Brain microvascular endothelial cell (primary cell): ENCODE data around the gene ZBTB34.

Experiments
- DNase-seq: peaks from one replicate; pipeline ENCODE4 v3.0.0-alpha.2; 2020
- H3K27ac ChIP-seq: fragments of 250-450 bp; sonication (Bioruptor Pico); 2 replicates; pipeline ENCODE4 v1.5.1; 2020; ENCODE audit warnings: mild to moderate bottlenecking, moderate library complexity
- H3K27me3 ChIP-seq: fragments of 250-450 bp; sonication (Bioruptor Pico); replicated peaks from 2 replicates; pipeline ENCODE4 v1.5.1; 2020; ENCODE audit warnings: mild to moderate bottlenecking
- H3K36me3 ChIP-seq: fragments of 250-450 bp; sonication (Bioruptor Pico); replicated peaks from 2 replicates; pipeline ENCODE4 v1.5.1; 2020; ENCODE audit warnings: mild to moderate bottlenecking
- H3K4me3 ChIP-seq: 2 replicates; pipeline ENCODE4 v1.5.1; 2011; ENCODE audit warnings: low read depth, mild to moderate bottlenecking, control low read depth, low read length, moderate library complexity
- CTCF ChIP-seq: IDR thresholded peaks from 2 replicates; pipeline ENCODE4 v1.5.1; 2011; ENCODE audit warnings: low read depth, mild to moderate bottlenecking, moderate library complexity, low read length, control low read depth, inconsistent platforms; ENCODE audit errors: missing control alignments
- in situ Hi-C: cut with HindIII; loops from 2 replicates; pipeline ENCODE4 v1.10.0; 2017; ENCODE audit warnings: low sequenced_read_pairs, low pct_ligation_motif_present

Gene ZBTB34

GRCh38 chr9:126915281-126915816 lies 54.9 kb downstream of the ZBTB34 start:
- no peak for TF ChIP-seq CTCF
- no peak overlapping the region for H3K27ac ChIP-seq
- in situ Hi-C loops = no loop called here
- no peak for DNase-seq
- no peaks in the 10 kb centered on the region for H3K36me3 ChIP-seq
- no peaks in the 10 kb centered on the region for H3K27me3 ChIP-seq
- H3K4me3 ChIP-seq = no peak overlapping the region

DNA sequence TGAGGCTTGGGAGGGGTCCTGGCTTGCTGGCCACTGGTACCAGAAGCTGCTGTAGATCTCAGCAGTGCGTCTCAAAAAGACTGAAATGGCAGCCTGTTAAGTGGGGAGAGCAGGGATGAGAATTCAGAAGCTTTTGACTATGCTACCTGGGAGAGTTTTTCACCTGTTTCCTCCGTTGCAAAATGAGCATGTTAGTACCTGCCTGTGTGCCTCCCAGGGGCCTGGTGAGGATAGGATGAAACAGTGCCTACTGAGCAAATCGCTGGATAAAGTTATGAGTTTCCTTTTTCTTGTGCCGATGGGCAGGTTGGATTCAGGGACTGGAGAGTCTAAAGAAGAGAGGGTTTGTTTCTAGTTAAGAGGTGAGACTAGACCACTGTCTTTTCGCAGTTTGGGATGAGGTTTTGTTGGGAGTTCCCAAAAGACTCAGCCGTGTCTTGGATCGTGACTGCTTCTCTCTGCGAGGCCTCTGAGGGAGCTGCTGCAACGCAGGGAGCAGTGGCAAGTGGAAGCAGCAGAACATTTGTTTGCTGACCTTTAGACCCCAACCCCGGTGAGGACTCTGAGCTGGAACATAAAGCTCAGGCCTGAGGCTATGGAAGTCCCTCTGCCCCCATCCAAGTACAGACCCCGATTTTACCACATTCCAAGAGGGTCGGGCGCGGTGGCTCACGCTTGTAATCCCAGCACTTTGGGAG lies 55.6 kb downstream of the ZBTB34 start:
- DNase-seq = no peak
- Histone ChIP-seq H3K36me3 (no peaks in the 10 kb centered on the region), H3K27me3 (no peaks in the 10 kb centered on the region), H3K27ac (no peak overlapping the region), H3K4me3 (no peak overlapping the region)
- no peak for TF ChIP-seq CTCF
- in situ Hi-C loops = no loop called here

- no peaks in the 10 kb centered on the region for H3K27me3 ChIP-seq
- TF ChIP-seq CTCF = peak; percentile 31
- H3K4me3 ChIP-seq = no peak overlapping the region
- no peaks in the 10 kb centered on the region for H3K36me3 ChIP-seq
- in situ Hi-C loops = no loop called here
- no peak overlapping the region for H3K27ac ChIP-seq
- no peak for DNase-seq
These were observed 56.5 kb downstream of the ZBTB34 start for GRCh38 chr9:126916909-126917308.

DNA sequence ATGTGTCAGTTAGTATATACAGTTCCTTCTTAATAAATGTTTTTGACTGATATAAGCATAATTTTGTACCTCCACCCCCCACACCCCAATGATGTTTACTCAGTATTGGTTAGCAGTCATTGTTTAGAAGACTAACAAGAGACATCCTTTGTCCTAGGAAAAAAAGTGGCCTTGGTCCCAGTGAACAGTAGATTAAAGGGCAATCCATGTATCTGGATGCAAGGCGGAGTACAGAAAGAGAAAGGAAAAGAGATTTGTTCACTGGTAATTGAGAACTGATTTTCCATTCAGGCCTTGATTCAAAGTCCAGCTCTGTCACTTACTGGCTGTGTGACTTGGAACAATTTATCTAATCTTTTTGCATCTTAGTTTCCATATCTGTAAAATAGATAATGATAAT lies 58.8 kb downstream of the ZBTB34 start:
- Histone ChIP-seq H3K27ac (no peak overlapping the region), H3K36me3 (no peaks in the 10 kb centered on the region), H3K4me3 (no peak overlapping the region), H3K27me3 (peaks cover 2% of the 10 kb centered on the region)
- in situ Hi-C loops = no loop called here
- TF ChIP-seq CTCF = no peak
- DNase-seq = no peak

- peaks cover 5% of the 10 kb centered on the region for H3K27me3 ChIP-seq
- no peaks in the 10 kb centered on the region for H3K36me3 ChIP-seq
- H3K4me3 ChIP-seq = no peak overlapping the region
- DNase-seq = no peak
- TF ChIP-seq CTCF = no peak
- in situ Hi-C loops = no loop called here
- no peak overlapping the region for H3K27ac ChIP-seq
These were observed 65.4 kb downstream of the ZBTB34 start for GRCh38 chr9:126925876-126926275.

DNA sequence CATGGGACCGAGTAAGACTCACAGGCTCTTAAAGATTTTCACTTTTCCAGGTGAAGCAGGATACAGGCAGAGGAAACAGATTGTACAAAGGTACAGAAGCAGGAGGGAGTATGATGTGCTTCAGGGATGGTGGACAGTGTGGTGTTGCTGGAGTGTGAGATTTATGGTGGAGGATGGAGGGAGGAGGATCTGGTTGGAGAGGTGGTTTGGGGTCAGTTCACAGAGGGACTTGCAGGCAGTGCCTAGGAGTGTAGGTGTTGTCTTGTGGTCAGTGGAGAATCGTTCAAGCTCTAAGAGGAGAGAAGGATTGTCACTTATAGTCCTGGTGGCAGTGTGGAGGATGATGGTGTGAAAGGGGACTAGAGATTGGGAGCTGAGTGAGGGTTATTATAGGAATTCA lies 65.9 kb downstream of the ZBTB34 start:
- Histone ChIP-seq H3K27ac (no peak overlapping the region), H3K4me3 (no peak overlapping the region), H3K27me3 (peaks cover 5% of the 10 kb centered on the region), H3K36me3 (no peaks in the 10 kb centered on the region)
- TF ChIP-seq CTCF = no peak
- in situ Hi-C loops = no loop called here
- DNase-seq = no peak
